Ovary (tissue), 9 donors: ENCODE data around the gene EXOG. TPM values are rescaled to one million over a fixed set of nuclear protein-coding genes. Genes with fewer than 3 reads are reported as not detected.

Source experiments
- DNase-seq, 5 donors: peaks; one replicate each; pipeline ENCODE4 v3.0.0-alpha.2; 2019 to 2020
- H3K27ac ChIP-seq, 2 donors: fragments of 200-600 bp; one replicate each; pipeline versions ENCODE4 v1.5.1 to v1.8.0; 2019 to 2022
- H3K27me3 ChIP-seq: fragments of 200-600 bp; one replicate; pipeline ENCODE4 v1.8.0; 2022
- H3K36me3 ChIP-seq: fragments of 200-600 bp; sonication (generic); one replicate; pipeline ENCODE4 v1.5.1; 2019
- H3K4me1 ChIP-seq: one replicate; pipeline ENCODE4 v1.8.1; 2013; ENCODE audit warnings: mild to moderate bottlenecking, moderate library complexity; ENCODE audit not compliant: insufficient read depth
- H3K4me3 ChIP-seq: fragments of 200-600 bp; sonication (generic); one replicate; pipeline ENCODE4 v1.5.1; 2017
- H3K9me3 ChIP-seq, 2 donors: fragments of 200-600 bp in 1 of 2; sonication (generic) in 1 of 2; one replicate each; pipeline versions ENCODE4 v1.5.1 to v1.8.1; 2013 to 2019; ENCODE audit warnings: mild to moderate bottlenecking in 1 of 2, moderate library complexity in 1 of 2
- CTCF ChIP-seq, 3 donors: fragments of 450-650 bp in 2 of 3; fragments of 200-600 bp in 1 of 3; IDR thresholded peaks; one replicate each; pipeline versions ENCODE4 v1.5.1 to v1.8.0; 2016 to 2022; ENCODE audit warnings: antibody characterized with exemption in 3 of 3, mild to moderate bottlenecking in 1 of 3
- EP300 ChIP-seq: sonication (generic); formaldehyde crosslinking; IDR thresholded peaks from one replicate; pipeline ENCODE4 v1.6.1; 2017; ENCODE audit warnings: antibody characterized with exemption
- POLR2A ChIP-seq: fragments of 450-650 bp; IDR thresholded peaks from one replicate; pipeline ENCODE4 v1.6.1; 2017; ENCODE audit warnings: antibody characterized with exemption, mild to moderate bottlenecking, moderate library complexity
- WGBS, 3 donors: extraction: QIAGEN DNeasy Blood & Tissue Kit in 1 of 3; methylation state at CpG; one replicate each; pipeline versions ENCODE4 v1.1.5 to v1.1.7; 2013 to 2017; 5-methylcytosine and 5-hydroxymethylcytosine counted together
- intact Hi-C, 4 donors: fragments of 100-400 bp; cut with DNase I; formaldehyde crosslinking; loops; one replicate each; pipeline versions ENCODE4 v1.11.0 to v1.15.1; 2022 to 2023
- polyA plus RNA-seq, 2 donors: library from polyadenylated mRNA; stranded (reverse); fragments of 200-250 nt in 1 of 2; fragments of 350-450 nt in 1 of 2; fragmentation: Illumina TruSeq in 1 of 2; extraction: RNeasy Lipid Tissue Mini Kit (QIAGEN cat#74804) in 1 of 2; gene quantifications; one replicate each; pipeline ENCODE4 v1.2.3, GENCODE V29; 2013 to 2014
- total RNA-seq, 7 donors: library from RNA; depleted of rRNA in 2 of 7; stranded (reverse); fragments of >200 nt in 2 of 7; fragmentation: NEBNext Ultra II Directional in 3 of 7; extraction: Animal tissue kit (Norgen Biotek cat#: 25700) in 3 of 7; gene quantifications; one replicate each; pipeline versions ENCODE4 v1.1.0 to v1.2.4, GENCODE V29; 2016 to 2023
- donor health status: DM: no; HTN: no; CAD: no; lungs with moderate emphysema.
- donor health status: DM: no; HTN: no; CAD: no.
- donor health status: Bipolar disorder and iron deficiency.
- donor health status: DM: yes; HTN: yes; CAD: no.
- donor health status: DM: no; HTN: no; CAD: no.
- donor health status: DM: yes; HTN: yes; CAD: no.

The EXOG gene
- total and polyA plus RNA-seq, 9 donors: 5.4 to 14.8 (median 9.0) TPM

DNA sequence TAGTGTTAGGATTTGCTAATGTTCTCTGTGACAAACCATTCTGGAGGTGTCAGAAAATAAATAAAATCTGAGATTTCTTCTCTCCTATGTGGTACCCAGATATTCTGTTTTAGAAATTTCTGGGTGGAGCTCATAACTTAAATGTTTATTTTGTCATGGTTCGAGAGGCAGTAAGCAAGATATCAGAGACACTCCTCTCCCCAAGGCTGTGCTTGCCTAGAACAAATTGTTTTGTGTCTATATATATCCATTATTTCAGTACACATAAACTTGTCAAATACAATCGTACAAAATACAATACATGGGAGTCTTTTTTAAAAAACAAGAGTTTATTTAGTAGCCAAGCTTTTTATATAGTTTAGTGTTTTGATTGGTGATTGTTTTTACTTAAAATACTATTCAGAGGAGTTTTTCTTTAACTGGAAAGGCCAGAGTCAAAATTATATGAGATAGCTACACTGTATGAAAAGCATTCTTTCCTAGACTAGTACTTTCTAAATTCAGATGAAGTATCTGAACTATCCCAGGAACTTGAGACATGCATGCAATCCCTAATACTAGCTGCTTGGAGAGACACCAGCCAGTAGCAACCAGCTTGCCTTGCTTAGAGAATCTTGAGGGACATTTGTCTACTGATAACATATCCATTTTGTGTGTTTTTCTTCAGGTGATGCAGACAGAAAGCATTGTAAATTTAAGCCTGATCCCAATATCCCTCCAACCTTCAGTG lies 4.7 kb downstream of the EXOG start:
- DNase-seq: no peak
- Histone ChIP-seq H3K27me3 (no peaks in the 10 kb centered on the region), H3K4me1 (no peaks in the 10 kb centered on the region), H3K9me3 (no peaks in the 10 kb centered on the region), H3K4me3 (no peak overlapping the region), H3K27ac (no peak overlapping the region), H3K36me3 (no peaks in the 10 kb centered on the region)
- 16 to 23% (median 22%) methylated on average over 2 of the region's 2 CpGs for WGBS, 3 donors
- TF ChIP-seq POLR2A (no peak), CTCF (IDR thresholded peaks at IDR 0.05) (no peak), EP300 (no peak)
- intact Hi-C loops: no loop called here

GRCh38 chr3:38507120-38507519 lies 11.0 kb downstream of the EXOG start:
- Histone ChIP-seq H3K27ac (no peak overlapping the region), H3K27me3 (no peaks in the 10 kb centered on the region), H3K36me3 (no peaks in the 10 kb centered on the region), H3K9me3 (no peaks in the 10 kb centered on the region), H3K4me1 (no peaks in the 10 kb centered on the region), H3K4me3 (no peak overlapping the region)
- no peak for DNase-seq
- intact Hi-C loops: no loop called here
- no peak for TF ChIP-seq EP300
- no peak for TF ChIP-seq CTCF (IDR thresholded peaks at IDR 0.05)
- no peak for TF ChIP-seq POLR2A
- 53 to 68% (median 66%) methylated on average over 2 of the region's 2 CpGs for WGBS, 3 donors

DNA sequence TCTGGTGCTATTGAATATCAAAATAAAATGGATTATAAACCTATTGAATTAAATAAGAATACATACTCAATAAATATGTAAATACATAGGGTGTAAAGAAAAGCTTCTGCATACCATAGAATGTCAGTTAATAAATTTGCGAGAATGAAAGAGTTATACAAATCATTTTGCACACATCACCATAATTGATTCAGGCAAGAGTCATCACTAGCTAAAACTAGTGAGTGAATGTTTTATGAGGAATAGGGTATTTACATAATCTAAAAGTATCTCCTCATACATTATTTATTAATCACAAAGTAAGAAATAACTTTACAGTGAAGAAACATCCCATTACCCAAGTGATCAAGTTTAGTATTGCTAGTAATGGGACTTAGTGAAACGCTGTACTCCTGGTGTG lies 13.6 kb downstream of the EXOG start:
- TF ChIP-seq POLR2A (no peak), CTCF (IDR thresholded peaks at IDR 0.05) (no peak), EP300 (no peak)
- Histone ChIP-seq H3K36me3 (no peaks in the 10 kb centered on the region), H3K4me1 (no peaks in the 10 kb centered on the region), H3K4me3 (no peak overlapping the region), H3K27ac (no peak overlapping the region), H3K27me3 (no peaks in the 10 kb centered on the region), H3K9me3 (no peaks in the 10 kb centered on the region)
- no peak for DNase-seq
- WGBS, 3 donors: 87 to 92% (median 91%) methylated on average over 2 of the region's 2 CpGs
- intact Hi-C loops: no loop called here

GRCh38 chr3:38510631-38511030 lies 14.5 kb downstream of the EXOG start:
- Histone ChIP-seq H3K27me3 (no peaks in the 10 kb centered on the region), H3K4me3 (no peak overlapping the region), H3K36me3 (no peaks in the 10 kb centered on the region), H3K4me1 (no peaks in the 10 kb centered on the region), H3K9me3 (no peaks in the 10 kb centered on the region), H3K27ac (no peak overlapping the region)
- no peak for TF ChIP-seq EP300
- TF ChIP-seq POLR2A: no peak
- TF ChIP-seq CTCF (IDR thresholded peaks at IDR 0.05): no peak
- DNase-seq: no peak
- intact Hi-C loops: no loop called here
